GDM1 (cell line): ENCODE data around the gene MSRB2.

Experiments
- DNase-seq: peaks from one replicate; lab custom pipeline; 2025; lab: John Stamatoyannopoulos, UW

MSRB2 gene

GRCh38 chr10:23111517-23112286, 16.3 kb downstream of the MSRB2 start:
- no peak for DNase-seq

- DNase-seq: no peak
Measured at GRCh38 chr10:23114228-23114850, 19.0 kb downstream of the MSRB2 start.

GRCh38 chr10:23116486-23117205, 21.3 kb downstream of the MSRB2 start:
- no peak for DNase-seq

- no peak for DNase-seq
Measured at GRCh38 chr10:23120001-23120934, 24.9 kb downstream of the MSRB2 start.

- DNase-seq: no peak
Measured at GRCh38 chr10:23121135-23121534, 25.8 kb downstream of the MSRB2 start.

- no peak for DNase-seq
Measured at GRCh38 chr10:23136462-23136861, 41.1 kb downstream of the MSRB2 start.

GRCh38 chr10:23139677-23140076, 44.3 kb downstream of the MSRB2 start:
- no peak for DNase-seq

- no peak for DNase-seq
Measured at GRCh38 chr10:23141995-23142394, 46.6 kb downstream of the MSRB2 start.

GRCh38 chr10:23146258-23146657, 50.9 kb downstream of the MSRB2 start:
- DNase-seq: no peak

GRCh38 chr10:23147035-23147434, 51.7 kb downstream of the MSRB2 start:
- no peak for DNase-seq

GRCh38 chr10:23148214-23148613, 52.8 kb downstream of the MSRB2 start:
- DNase-seq: no peak

GRCh38 chr10:23150091-23150490, 54.7 kb downstream of the MSRB2 start:
- no peak for DNase-seq

GRCh38 chr10:23150610-23151009, 55.2 kb downstream of the MSRB2 start:
- no peak for DNase-seq

GRCh38 chr10:23151071-23151470, 55.7 kb downstream of the MSRB2 start:
- no peak for DNase-seq

GRCh38 chr10:23155169-23155568, 59.8 kb downstream of the MSRB2 start:
- no peak for DNase-seq

- no peak for DNase-seq
Measured at GRCh38 chr10:23156447-23157150, 61.2 kb downstream of the MSRB2 start.

- no peak for DNase-seq
Measured at GRCh38 chr10:23157239-23157681, 61.9 kb downstream of the MSRB2 start.

GRCh38 chr10:23157691-23158369, 62.5 kb downstream of the MSRB2 start:
- peak; percentile 8 for DNase-seq

- peak; percentile 21 for DNase-seq
Measured at GRCh38 chr10:23158370-23158769, 63.0 kb downstream of the MSRB2 start.

- DNase-seq: no peak
Measured at GRCh38 chr10:23171232-23171876, 76.0 kb downstream of the MSRB2 start.
